ENCODE measurements around the gene EXD3. TPM values are rescaled to one million over a fixed set of nuclear protein-coding genes. Genes with fewer than 3 reads are reported as not detected.

The EXD3 gene
- total and polyA plus RNA-seq, 2 of the 13 experiments (the other 11 are each of a cell fraction or from before 2014, with no cell fraction given): 2.7 to 4.8 TPM

DNA sequence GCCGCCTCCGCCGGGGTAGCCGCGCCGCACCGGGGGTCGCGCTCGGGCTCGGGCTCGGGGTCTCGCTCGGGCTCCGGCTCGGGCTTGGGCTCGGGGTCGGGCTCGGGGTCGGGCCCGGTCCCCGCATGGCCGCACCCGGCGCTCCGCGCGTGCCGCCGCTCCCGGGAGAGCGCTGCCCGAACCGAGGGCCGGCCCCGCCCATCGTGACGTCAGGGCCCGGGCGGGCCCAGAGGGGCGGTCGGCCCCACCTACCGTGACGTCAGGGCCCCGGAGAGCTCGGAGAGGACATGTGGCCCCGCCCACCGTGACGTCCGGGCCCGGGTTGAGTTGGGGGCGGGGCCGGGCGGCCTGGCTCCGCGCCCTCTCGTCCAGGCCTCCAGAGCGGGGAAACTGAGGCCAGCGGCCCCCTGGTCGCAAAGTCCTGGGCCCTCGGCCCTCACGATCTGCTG is 36.2 kb upstream of the EXD3 start, which contains the start of gene NSMF (continued):
- TF ChIP-seq, protein P1, sequence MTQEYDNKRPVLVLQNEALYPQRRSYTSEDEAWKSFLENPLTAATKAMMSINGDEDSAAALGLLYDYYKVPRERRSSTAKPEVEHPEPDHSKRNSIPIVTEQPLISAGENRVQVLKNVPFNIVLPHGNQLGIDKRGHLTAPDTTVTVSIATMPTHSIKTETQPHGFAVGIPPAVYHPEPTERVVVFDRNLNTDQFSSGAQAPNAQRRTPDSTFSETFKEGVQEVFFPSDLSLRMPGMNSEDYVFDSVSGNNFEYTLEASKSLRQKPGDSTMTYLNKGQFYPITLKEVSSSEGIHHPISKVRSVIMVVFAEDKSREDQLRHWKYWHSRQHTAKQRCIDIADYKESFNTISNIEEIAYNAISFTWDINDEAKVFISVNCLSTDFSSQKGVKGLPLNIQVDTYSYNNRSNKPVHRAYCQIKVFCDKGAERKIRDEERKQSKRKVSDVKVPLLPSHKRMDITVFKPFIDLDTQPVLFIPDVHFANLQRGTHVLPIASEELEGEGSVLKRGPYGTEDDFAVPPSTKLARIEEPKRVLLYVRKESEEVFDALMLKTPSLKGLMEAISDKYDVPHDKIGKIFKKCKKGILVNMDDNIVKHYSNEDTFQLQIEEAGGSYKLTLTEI (CRISPR knock-in tag; conservative IDR thresholded peaks at IDR 0.05): no peak
- TF ChIP-seq, protein P2, sequence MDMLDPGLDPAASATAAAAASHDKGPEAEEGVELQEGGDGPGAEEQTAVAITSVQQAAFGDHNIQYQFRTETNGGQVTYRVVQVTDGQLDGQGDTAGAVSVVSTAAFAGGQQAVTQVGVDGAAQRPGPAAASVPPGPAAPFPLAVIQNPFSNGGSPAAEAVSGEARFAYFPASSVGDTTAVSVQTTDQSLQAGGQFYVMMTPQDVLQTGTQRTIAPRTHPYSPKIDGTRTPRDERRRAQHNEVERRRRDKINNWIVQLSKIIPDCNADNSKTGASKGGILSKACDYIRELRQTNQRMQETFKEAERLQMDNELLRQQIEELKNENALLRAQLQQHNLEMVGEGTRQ (IDR thresholded peaks at IDR 0.05; ENCODE audit: low read depth, low read length): 0 out of 2 replicates have a peak, but pooled peaks have one; percentile 9
- TF ChIP-seq, protein P2 (CRISPR knock-in tag; IDR thresholded peaks at IDR 0.05; ENCODE audit: borderline replicate concordance): 0 out of 2 replicates have a peak, but pooled peaks have one; percentile 39
- TF ChIP-seq, protein P3, sequence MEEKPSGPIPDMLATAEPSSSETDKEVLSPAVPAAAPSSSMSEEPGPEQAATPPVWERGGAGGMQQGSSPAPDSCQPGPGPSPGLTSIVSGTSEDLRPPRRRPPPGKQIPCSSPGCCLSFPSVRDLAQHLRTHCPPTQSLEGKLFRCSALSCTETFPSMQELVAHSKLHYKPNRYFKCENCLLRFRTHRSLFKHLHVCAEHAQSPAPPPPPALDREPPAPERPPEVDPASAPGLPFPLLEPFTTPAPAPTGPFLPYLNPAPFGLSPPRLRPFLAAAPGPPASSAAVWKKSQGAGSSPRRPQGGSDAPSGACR (CRISPR knock-in tag; IDR thresholded peaks at IDR 0.05): no peak
- TF ChIP-seq, protein P4, sequence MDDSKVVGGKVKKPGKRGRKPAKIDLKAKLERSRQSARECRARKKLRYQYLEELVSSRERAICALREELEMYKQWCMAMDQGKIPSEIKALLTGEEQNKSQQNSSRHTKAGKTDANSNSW (CRISPR knock-in tag; IDR thresholded peaks at IDR 0.05; ENCODE audit: borderline replicate concordance): no peak
- TF ChIP-seq, protein P5, sequence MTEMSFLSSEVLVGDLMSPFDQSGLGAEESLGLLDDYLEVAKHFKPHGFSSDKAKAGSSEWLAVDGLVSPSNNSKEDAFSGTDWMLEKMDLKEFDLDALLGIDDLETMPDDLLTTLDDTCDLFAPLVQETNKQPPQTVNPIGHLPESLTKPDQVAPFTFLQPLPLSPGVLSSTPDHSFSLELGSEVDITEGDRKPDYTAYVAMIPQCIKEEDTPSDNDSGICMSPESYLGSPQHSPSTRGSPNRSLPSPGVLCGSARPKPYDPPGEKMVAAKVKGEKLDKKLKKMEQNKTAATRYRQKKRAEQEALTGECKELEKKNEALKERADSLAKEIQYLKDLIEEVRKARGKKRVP (CRISPR knock-in tag; IDR thresholded peaks at IDR 0.05): no peak
- no peak for TF ChIP-seq EEA1 (CRISPR knock-in tag; IDR thresholded peaks at IDR 0.05; ENCODE audit: borderline replicate concordance)
- 0 out of 2 replicates have a peak, but pooled peaks have one; percentile 32 for TF ChIP-seq KDM2A (CRISPR knock-in tag; IDR thresholded peaks at IDR 0.05; ENCODE audit: borderline replicate concordance, low read depth)
- TF ChIP-seq, protein P6, sequence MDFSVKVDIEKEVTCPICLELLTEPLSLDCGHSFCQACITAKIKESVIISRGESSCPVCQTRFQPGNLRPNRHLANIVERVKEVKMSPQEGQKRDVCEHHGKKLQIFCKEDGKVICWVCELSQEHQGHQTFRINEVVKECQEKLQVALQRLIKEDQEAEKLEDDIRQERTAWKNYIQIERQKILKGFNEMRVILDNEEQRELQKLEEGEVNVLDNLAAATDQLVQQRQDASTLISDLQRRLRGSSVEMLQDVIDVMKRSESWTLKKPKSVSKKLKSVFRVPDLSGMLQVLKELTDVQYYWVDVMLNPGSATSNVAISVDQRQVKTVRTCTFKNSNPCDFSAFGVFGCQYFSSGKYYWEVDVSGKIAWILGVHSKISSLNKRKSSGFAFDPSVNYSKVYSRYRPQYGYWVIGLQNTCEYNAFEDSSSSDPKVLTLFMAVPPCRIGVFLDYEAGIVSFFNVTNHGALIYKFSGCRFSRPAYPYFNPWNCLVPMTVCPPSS (IDR thresholded peaks at IDR 0.05): no peak
- TF ChIP-seq, protein P7, sequence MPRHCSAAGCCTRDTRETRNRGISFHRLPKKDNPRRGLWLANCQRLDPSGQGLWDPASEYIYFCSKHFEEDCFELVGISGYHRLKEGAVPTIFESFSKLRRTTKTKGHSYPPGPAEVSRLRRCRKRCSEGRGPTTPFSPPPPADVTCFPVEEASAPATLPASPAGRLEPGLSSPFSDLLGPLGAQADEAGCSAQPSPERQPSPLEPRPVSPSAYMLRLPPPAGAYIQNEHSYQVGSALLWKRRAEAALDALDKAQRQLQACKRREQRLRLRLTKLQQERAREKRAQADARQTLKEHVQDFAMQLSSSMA (CRISPR knock-in tag; IDR thresholded peaks at IDR 0.05): no peak
- TF ChIP-seq CENPT (CRISPR knock-in tag; IDR thresholded peaks at IDR 0.05; ENCODE audit: low read depth): no peak
- TF ChIP-seq ZSCAN12 (CRISPR knock-in tag; IDR thresholded peaks at IDR 0.05): no peak
- TF ChIP-seq, protein P8, sequence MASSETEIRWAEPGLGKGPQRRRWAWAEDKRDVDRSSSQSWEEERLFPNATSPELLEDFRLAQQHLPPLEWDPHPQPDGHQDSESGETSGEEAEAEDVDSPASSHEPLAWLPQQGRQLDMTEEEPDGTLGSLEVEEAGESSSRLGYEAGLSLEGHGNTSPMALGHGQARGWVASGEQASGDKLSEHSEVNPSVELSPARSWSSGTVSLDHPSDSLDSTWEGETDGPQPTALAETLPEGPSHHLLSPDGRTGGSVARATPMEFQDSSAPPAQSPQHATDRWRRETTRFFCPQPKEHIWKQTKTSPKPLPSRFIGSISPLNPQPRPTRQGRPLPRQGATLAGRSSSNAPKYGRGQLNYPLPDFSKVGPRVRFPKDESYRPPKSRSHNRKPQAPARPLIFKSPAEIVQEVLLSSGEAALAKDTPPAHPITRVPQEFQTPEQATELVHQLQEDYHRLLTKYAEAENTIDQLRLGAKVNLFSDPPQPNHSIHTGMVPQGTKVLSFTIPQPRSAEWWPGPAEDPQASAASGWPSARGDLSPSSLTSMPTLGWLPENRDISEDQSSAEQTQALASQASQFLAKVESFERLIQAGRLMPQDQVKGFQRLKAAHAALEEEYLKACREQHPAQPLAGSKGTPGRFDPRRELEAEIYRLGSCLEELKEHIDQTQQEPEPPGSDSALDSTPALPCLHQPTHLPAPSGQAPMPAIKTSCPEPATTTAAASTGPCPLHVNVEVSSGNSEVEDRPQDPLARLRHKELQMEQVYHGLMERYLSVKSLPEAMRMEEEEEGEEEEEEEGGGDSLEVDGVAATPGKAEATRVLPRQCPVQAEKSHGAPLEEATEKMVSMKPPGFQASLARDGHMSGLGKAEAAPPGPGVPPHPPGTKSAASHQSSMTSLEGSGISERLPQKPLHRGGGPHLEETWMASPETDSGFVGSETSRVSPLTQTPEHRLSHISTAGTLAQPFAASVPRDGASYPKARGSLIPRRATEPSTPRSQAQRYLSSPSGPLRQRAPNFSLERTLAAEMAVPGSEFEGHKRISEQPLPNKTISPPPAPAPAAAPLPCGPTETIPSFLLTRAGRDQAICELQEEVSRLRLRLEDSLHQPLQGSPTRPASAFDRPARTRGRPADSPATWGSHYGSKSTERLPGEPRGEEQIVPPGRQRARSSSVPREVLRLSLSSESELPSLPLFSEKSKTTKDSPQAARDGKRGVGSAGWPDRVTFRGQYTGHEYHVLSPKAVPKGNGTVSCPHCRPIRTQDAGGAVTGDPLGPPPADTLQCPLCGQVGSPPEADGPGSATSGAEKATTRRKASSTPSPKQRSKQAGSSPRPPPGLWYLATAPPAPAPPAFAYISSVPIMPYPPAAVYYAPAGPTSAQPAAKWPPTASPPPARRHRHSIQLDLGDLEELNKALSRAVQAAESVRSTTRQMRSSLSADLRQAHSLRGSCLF (CRISPR knock-in tag; IDR thresholded peaks at IDR 0.05; ENCODE audit: borderline replicate concordance): no peak
- peak; percentile 34; the same call in 1 of the 2 replicates for TF ChIP-seq SP5 (CRISPR knock-in tag; IDR thresholded peaks at IDR 0.05; ENCODE audit: borderline replicate concordance, low read depth)
- TF ChIP-seq ZNF75D (CRISPR knock-in tag; IDR thresholded peaks at IDR 0.05; ENCODE audit: borderline replicate concordance): no peak
